Upper lobe of left lung (tissue), 6 donors: ENCODE data around the gene RHBDL1. TPM values are rescaled to one million over a fixed set of nuclear protein-coding genes. Genes with fewer than 3 reads are reported as not detected.

ENCODE experiments used
- ATAC-seq, 2 donors: fragments of 200-7000 bp; cut with Tn5 transposase; one replicate each; pipeline ENCODE4 v1.9.1; 2022; ENCODE audit warnings: mild to moderate bottlenecking in 2 of 2, moderate library complexity in 2 of 2; ENCODE audit not compliant: low FRiP score in 2 of 2
- DNase-seq, 2 donors: peaks; one replicate each; pipeline ENCODE4 v3.0.0-alpha.2; 2019 to 2020
- H3K27ac ChIP-seq, 4 donors: fragments of 200-600 bp; sonication (generic); one replicate each; pipeline ENCODE4 v1.5.1; 2016 to 2019
- H3K27me3 ChIP-seq, 4 donors: fragments of 200-600 bp; sonication (generic); one replicate each; pipeline ENCODE4 v1.5.1; 2017 to 2019
- H3K36me3 ChIP-seq, 4 donors: fragments of 200-600 bp; sonication (generic); one replicate each; pipeline ENCODE4 v1.5.1; 2016 to 2019
- H3K4me1 ChIP-seq, 4 donors: fragments of 200-600 bp; sonication (generic); one replicate each; pipeline ENCODE4 v1.5.1; 2018 to 2019
- H3K4me3 ChIP-seq, 4 donors: fragments of 200-600 bp; sonication (generic); one replicate each; pipeline ENCODE4 v1.5.1; 2017 to 2019; ENCODE audit warnings: mild to moderate bottlenecking in 2 of 4, moderate library complexity in 1 of 4
- H3K9me3 ChIP-seq, 4 donors: fragments of 200-600 bp; sonication (generic); one replicate each; pipeline ENCODE4 v1.5.1; 2018 to 2019
- CTCF ChIP-seq, 6 experiments: fragments of 450-650 bp in 4 of 6; fragments of 200-600 bp in 2 of 6; sonication (generic) in 2 of 6; IDR thresholded peaks; one replicate each; pipeline ENCODE4 v1.5.1; 2016 to 2019; ENCODE audit warnings: antibody characterized with exemption in 6 of 6
- EP300 ChIP-seq, 4 donors: sonication (generic); formaldehyde crosslinking; IDR thresholded peaks; one replicate each; pipeline ENCODE4 v1.5.1; 2017; ENCODE audit warnings: antibody characterized with exemption in 4 of 4, control low read depth in 2 of 4
- POLR2A ChIP-seq, 4 donors: fragments of 450-650 bp; IDR thresholded peaks; one replicate each; pipeline ENCODE4 v1.5.1; 2016 to 2017; ENCODE audit warnings: antibody characterized with exemption in 4 of 4, mild to moderate bottlenecking in 2 of 4
- POLR2AphosphoS5 ChIP-seq, 2 donors: sonication (generic); formaldehyde crosslinking; IDR thresholded peaks; one replicate each; pipeline ENCODE4 v1.5.1; 2017; ENCODE audit warnings: antibody characterized with exemption in 2 of 2
- WGBS, 2 donors: methylation state at CpG; one replicate each; pipeline ENCODE4 v1.1.5; 2017 to 2018; 5-methylcytosine and 5-hydroxymethylcytosine counted together
- total RNA-seq, 6 donors: library from RNA; depleted of rRNA in 4 of 6; stranded (reverse); fragments of >200 nt in 4 of 6; gene quantifications; one replicate each; pipeline versions ENCODE4 v1.1.0 to v1.2.1, GENCODE V29; 2016 to 2021
- donor health status: DM: no; HTN: no; CAD: no; lungs with moderate emphysema.
- donor health status: DM: no; HTN: yes; CAD: no; lungs with severe emphysema.

RHBDL1 gene
- total RNA-seq, 6 donors from 2014 or later, result 0.59 to 2.1 (median 0.76) TPM; not detected in 1

DNA sequence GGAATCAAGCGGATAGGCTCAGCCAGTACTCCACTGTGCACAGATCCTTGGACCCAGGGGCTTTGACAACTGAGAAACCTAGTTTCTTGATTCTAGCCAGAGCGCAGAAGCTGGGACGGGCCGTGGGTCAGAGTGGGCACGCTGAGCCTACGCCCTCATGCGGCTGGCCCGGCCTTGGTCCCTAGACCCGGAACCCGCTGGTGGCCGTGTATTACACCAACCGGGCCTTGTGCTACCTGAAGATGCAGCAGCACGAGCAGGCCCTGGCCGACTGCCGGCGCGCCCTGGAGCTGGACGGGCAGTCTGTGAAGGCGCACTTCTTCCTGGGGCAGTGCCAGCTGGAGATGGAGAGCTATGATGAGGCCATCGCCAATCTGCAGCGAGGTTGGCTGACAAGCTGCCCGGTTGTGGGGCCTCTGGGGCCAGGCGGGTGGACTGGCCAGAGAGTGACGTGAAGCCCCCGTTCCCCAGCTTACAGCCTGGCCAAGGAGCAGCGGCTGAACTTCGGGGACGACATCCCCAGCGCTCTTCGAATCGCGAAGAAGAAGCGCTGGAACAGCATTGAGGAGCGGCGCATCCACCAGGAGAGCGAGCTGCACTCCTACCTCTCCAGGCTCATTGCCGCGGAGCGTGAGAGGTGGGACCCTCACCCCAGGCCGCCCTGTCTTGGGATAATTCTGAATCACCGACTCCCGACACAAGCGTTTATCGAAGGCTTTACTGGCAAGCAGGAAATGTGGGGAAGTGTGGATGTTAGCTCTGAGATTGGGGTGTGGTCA, 5.7 kb downstream of the RHBDL1 start:
- DNase-seq (peak; percentile 55 to 88), ATAC-seq (no peak)
- Histone ChIP-seq H3K27ac (peak overlapping the region; percentile 83 to 94 (median 91)), H3K4me1 (peaks cover 43 to 77% (median 51%) of the 10 kb centered on the region in 4 donors), H3K4me3 (peak overlapping the region; percentile 65 to 97 (median 91)), H3K36me3 (peaks cover 8 to 24% (median 18%) of the 10 kb centered on the region in 4 donors), H3K27me3 (no peaks in the 10 kb centered on the region), H3K9me3 (no peaks in the 10 kb centered on the region)
- TF ChIP-seq POLR2AphosphoS5 (IDR thresholded peaks at IDR 0.05) (no peak), POLR2A (IDR thresholded peaks at IDR 0.05) (no peak), CTCF (IDR thresholded peaks at IDR 0.05) (no peak), EP300 (IDR thresholded peaks at IDR 0.05) (no peak)
- 54 to 68% methylated on average over 27 to 42 of the region's 44 CpGs for WGBS, 2 donors

DNA sequence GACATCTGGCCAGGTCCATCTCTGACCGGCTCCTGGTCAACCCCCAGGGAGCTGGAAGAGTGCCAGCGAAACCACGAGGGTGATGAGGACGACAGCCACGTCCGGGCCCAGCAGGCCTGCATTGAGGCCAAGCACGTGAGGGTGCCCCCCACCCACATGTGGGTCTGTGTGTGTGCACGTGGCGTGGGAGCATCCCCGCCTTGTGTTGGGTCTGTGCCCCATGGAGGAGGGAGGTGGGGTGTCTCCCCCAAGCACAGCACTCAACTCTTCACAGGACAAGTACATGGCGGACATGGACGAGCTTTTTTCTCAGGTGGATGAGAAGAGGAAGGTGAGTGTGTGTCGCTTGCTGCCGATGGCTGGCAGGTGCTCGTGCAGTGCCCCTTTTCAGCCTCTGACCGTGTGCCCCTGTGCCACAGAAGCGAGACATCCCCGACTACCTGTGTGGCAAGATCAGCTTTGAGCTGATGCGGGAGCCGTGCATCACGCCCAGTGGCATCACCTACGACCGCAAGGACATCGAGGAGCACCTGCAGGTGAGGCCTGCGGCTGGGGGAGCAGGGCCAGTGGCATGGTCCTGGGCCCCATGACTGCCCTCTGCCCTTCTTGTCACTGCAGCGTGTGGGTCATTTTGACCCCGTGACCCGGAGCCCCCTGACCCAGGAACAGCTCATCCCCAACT, 6.4 kb downstream of the RHBDL1 start:
- H3K4me1 ChIP-seq, result peaks cover 43 to 73% (median 51%) of the 10 kb centered on the region in 4 donors
- no peaks in the 10 kb centered on the region for H3K27me3 ChIP-seq
- H3K4me3 ChIP-seq, result peak overlapping the region in 1 of 4 donors; percentile 91
- peaks cover 8 to 32% (median 21%) of the 10 kb centered on the region in 4 donors for H3K36me3 ChIP-seq
- WGBS, 2 donors, result 74 to 78% methylated on average over 20 to 28 of the region's 28 CpGs
- ATAC-seq (no peak), DNase-seq (peak in 1 of 2 donors; percentile 71)
- TF ChIP-seq CTCF (IDR thresholded peaks at IDR 0.05) (no peak), POLR2A (IDR thresholded peaks at IDR 0.05) (no peak), POLR2AphosphoS5 (IDR thresholded peaks at IDR 0.05) (no peak), EP300 (IDR thresholded peaks at IDR 0.05) (no peak)
- H3K9me3 ChIP-seq, result no peaks in the 10 kb centered on the region
- H3K27ac ChIP-seq, result no peak overlapping the region

GRCh38 chr16:682493-683395, 7.3 kb downstream of the RHBDL1 start:
- peak in 1 of 2 donors; percentile 65 for DNase-seq
- TF ChIP-seq EP300 (IDR thresholded peaks at IDR 0.05), result no peak
- TF ChIP-seq POLR2AphosphoS5 (IDR thresholded peaks at IDR 0.05), result no peak
- TF ChIP-seq CTCF (IDR thresholded peaks at IDR 0.05), result no peak
- no peak for TF ChIP-seq POLR2A (IDR thresholded peaks at IDR 0.05)
- H3K4me3 ChIP-seq, result peak overlapping the region in 1 of 4 donors; percentile 69
- no peaks in the 10 kb centered on the region for H3K27me3 ChIP-seq
- H3K4me1 ChIP-seq, result peaks cover 43 to 69% (median 51%) of the 10 kb centered on the region in 4 donors
- 88 to 91% methylated on average over 27 to 36 of the region's 36 CpGs for WGBS, 2 donors
- H3K27ac ChIP-seq, result no peak overlapping the region
- H3K36me3 ChIP-seq, result peaks cover 8 to 39% (median 23%) of the 10 kb centered on the region in 4 donors
- no peak for ATAC-seq
- H3K9me3 ChIP-seq, result no peaks in the 10 kb centered on the region

DNA sequence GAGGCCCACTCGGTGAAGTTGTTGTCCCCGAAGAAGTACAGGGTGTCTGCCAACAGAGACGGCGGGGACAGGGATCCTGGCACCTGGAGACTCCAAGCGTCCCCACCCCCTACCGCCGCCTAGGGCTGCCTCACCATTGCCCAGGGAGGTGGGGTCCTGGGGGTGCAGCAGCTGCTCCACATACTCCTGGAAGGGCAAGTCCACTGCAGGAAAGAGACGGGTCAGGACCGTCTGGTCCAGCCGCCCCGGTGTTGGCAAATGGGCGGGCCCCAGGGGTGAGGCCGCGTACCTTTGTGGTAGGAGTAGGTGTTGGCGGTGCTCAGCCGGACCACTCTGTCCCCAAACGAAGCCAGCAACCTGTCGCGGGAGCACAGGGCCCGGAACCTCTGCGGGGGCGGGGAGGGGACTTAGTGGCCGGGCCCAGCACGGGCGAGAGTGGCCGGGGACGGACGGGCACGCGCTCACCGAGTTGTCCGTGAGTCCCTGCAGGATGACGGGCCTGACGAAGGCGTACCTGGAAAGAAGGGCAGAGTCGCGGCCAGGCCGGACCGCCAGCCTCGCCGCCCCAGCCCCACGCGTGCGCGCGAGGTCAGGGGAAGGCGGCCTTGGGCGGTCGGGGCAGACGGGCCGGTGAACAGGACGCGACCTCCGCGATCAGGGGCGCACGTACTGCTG, 8.1 kb downstream of the RHBDL1 start:
- Histone ChIP-seq H3K27ac (peak overlapping the region; percentile 67 to 86 (median 82)), H3K36me3 (peaks cover 8 to 39% (median 23%) of the 10 kb centered on the region in 4 donors), H3K9me3 (no peaks in the 10 kb centered on the region), H3K27me3 (no peaks in the 10 kb centered on the region), H3K4me1 (peaks cover 43 to 73% (median 53%) of the 10 kb centered on the region in 4 donors), H3K4me3 (peak overlapping the region; percentile 69 to 84 (median 77))
- whole genome bisulfite sequencing, 2 donors, result 33 to 43% methylated on average over 16 to 20 of the region's 57 CpGs
- no peak for ATAC-seq
- no peak for DNase-seq
- TF ChIP-seq POLR2AphosphoS5 (IDR thresholded peaks at IDR 0.05) (no peak), POLR2A (IDR thresholded peaks at IDR 0.05) (no peak), CTCF (IDR thresholded peaks at IDR 0.05) (no peak), EP300 (IDR thresholded peaks at IDR 0.05) (no peak)
